Measurements from ENCODE around the gene NEXN.
"Not testable (repeated sequence)": the region's sequence is repeated elsewhere in the genome, so short reads cannot be mapped to it uniquely, and the experiment has no call there.

The NEXN gene

DNA sequence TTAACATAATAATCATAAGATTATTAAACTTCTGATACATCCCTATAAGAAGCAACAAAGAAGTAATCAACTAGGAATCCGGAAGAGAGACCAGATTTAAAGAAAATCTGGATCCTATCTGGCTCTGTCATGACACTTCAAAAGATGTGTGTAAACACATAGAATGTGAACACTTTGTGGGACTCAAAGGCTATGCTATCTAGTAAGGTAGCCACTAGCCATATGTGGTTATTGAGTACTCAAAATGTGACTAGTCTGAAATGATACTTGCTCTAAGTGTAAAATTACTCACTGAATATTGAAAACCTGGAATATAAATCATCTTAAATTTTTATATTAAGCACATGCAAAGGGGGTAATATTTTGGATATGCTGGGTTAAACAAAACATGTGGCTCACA is 81.8 kb downstream of the NEXN start:
- DNase-seq = no peak

DNA sequence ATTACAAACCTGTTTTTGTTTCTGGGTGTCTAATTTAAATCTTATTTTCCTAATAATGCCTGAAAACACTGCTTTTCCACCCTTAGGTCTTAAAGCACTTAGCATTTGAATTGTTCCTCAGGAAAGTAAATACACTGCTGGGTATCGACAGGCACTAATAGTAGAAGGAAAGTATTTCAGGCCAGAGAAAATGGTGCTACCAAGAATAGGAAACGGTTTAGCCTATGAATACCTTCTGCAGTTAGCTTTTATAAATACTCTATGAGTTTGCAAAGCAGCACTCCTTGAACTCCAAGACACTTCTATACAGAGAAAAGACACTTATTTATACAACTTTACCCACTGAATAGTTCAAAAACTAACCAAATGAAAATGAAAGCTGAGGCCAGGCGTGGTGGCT is 83.7 kb downstream of the NEXN start:
- DNase-seq = no peak

DNA sequence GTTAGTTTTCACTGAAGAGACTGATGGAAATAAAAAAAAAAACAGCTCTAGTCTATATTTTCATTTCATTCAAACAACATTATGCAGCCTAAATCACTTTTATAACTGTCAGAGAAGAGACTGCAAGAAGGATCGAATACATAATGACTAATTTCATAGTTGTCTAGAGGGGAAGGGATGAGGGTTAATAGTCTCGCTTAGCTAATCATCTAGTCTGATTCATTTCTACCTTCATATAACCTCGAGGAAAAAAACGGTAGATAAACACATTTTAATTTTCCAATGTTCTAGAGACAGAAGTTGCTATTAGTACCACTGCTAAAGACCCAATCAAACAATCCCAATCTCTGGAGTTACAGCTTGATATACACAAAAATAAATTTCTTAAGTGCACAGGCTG is 87.0 kb downstream of the NEXN start:
- DNase-seq = no peak

DNA sequence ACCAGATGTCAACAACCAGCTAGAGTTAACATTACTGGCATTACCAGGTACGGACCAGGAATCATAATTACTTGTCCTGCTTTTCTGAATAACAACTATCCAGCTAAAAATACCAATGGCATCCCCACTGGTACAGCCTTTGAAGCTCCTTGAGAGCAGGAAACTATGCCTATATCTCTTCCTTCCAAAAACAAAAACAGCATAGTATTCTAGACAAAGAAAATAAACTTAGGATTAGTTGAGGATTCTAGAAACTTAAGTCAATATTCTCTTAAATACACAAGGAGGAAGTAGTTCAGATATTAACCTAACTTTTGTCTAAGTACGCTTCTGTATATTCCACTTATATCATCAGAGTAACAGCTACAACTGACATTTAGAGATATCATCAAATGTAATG is 87.5 kb downstream of the NEXN start:
- DNase-seq = peak; percentile 30

DNA sequence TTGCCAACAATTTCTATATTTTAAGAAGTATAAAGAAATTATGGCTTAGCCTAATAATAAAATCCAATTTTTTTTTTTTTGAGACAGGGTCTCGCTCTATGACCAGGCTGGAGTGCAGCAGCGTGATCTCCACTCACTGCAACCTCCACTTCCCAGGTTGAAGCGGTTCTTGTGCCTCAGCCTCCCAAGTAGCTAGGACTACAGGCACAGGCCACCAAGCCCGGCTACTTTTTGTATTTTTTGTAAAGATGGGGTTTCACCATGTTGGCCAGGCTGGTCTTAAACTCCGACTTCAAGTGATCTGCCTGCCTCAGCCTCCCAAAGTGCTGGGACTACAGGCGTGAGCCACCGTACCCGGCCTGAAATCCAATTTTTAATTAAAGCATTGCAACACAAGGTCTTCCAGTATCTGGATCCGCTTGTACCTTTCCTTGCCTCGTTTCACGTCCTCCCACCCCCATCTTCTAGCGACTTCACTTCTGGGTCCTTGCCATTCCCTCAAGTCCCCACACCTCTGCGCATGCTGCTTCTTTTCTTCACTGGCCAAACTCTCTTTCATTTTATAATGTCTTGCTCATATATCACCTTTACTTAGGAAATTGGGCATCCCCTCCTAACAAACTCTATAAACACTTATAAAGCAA is 88.1 kb downstream of the NEXN start:
- DNase-seq = no peak

DNA sequence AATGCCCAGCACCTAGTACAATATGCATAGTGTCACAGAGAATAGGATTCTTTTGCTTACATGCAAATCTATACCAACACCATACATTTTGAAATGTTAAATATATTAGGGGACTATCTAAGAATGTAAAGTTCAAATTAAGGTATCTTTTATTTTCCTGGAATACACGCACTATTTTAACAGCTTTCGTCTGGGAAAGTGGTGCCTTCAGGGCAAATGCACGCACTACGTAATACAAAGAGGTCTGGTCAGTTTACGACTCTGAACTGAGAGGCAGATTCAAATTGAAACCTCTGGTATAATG is 89.5 kb downstream of the NEXN start:
- no peak for DNase-seq

DNA sequence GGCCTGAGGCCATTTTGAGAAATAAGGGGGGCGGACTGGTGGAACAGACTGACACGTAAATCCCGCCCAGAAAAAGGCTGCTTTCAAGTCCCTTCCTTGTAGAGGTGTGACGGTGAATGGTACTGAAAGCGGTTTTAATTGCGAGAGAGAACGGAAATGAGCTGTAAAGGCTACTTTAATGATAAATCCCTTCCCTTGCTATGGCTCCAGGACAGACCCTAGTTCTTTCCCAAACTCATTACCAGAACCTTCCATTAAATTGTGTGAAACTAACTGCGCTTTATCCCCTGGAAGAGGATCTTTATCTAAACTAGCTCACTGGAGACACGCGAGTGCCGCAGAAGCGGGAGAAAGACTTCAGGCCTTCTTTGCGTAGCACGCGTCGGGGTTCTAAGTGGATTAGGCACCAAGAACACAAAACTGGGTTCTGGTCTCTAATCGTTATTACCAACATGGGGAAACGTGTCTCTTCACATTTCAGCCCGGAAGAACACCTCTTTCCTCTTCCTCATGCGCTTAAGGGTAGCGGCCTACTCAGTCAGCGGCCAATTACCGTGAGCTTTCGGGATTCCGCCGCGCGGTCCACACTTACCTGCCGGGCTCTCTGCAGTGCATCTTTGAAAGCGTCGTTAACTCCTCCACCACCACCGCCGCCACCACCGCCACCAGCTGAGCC is 90.0 kb downstream of the NEXN start:
- peak; percentile 81 for DNase-seq

DNA sequence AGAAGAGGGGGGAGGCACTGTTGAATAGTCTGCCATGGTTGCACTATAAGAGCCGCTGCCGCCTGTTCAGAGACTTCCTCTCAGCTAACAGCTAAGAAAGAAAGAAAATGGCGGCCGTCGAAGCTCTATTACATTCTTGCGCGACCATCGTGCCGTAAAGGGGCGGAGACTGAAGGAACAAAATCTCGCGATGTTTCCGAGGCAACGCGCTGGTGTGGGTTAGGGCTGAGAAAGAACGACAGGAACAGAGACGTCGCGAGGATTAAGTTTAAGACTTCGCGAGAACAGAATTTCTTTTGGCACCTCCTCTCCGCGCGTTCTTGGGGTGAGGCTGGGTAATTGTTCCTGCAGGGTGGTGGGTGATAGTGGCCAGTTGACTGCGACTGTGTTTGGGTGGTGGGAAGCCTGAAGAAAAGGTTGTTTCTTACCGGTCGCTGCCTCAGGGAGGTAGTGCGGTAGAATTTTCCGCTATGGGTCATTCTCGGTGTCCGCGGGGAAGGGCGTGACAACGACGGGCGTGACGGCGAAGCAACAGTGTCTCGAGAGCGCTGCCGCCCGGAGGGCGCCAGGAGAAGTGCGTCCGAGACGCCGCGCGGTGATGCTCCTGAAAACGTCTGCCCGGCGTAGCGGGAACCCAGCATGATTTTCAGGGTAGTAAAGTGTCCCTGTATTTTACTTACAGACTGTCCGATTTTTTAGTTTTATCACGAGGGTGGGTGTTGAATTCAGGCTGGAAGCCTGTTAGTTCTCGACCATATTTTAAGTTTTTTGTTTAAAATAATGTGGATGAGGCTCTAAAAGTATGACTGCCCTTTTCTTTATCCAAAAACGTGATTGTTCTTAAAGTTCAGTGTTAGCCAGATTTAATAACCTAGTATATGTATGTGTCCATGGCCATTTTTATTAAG is 90.8 kb downstream of the NEXN start, which contains the start of gene FUBP1:
FUBP1 (minus strand) TSS at position 104 of the 908 bp plus-strand sequence; CDS start at position 36, 68 bp downstream.
- peak; percentile 95 for DNase-seq

DNA sequence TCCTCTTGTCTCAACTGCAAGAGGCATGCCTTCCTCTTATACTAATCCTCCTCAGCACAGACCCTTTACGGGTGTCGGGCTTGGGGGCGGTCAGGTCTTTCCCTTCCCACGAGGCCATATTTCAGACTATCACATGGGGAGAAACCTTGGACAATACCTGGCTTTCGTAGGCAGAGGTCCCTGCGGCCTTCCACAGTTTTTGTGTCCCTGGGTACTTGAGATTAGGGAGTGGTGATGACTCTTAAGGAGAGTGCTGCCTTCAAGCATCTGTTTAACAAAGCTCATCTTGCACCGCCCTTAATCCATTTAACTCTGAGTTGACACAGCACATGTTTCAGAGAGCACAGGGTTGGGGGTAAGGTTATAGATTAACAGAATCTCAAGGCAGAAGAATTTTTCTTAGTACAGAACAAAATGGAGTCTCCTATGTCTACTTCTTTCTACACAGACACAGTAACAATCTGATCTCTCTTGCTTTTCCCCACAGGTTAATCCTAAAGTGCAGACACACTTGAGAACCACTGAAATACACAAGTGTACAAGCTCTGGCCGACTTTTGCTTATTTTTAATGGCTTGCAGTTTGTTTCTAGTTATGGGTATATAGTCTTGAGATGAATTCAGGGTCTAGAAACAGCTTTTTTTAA is 95.0 kb downstream of the NEXN start:
- DNase-seq = not testable (repeated sequence)

DNA sequence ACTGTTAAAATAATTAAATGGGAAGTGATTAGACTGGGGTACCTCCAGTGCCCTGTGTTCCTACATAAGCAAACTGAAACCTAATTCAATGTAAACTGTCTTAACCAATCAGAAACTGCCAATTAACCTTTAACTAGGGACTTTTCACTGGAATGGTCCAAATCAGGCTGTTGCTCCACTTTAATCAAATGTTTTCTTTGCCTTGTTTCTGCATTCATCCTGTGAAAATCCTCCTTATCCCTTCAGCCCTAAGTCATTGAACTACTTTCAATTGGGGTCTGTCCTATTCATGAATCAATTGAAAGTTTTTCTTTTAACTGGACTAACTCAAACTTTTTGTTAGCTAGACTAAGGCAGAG is 95.6 kb downstream of the NEXN start:
- no peak for DNase-seq

DNA sequence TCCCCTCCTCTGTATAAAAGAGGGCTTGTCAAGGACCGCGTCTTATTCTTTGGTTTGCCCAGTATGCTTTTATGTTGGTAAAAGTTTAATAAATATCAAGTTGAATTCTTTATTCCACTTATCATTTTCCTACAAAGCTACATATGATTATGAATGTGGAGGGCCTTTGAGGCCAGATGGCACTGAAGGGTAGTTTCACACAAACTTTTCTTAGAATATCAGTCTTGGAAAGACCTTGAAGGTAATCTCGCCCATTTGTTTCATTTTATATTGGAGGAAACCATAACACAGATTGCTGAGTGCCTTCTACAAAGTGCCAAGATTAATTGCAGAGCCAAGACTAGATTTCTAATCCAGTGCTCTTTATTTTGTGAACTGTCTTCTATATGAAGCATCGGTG is 96.2 kb downstream of the NEXN start:
- DNase-seq = no peak

DNA sequence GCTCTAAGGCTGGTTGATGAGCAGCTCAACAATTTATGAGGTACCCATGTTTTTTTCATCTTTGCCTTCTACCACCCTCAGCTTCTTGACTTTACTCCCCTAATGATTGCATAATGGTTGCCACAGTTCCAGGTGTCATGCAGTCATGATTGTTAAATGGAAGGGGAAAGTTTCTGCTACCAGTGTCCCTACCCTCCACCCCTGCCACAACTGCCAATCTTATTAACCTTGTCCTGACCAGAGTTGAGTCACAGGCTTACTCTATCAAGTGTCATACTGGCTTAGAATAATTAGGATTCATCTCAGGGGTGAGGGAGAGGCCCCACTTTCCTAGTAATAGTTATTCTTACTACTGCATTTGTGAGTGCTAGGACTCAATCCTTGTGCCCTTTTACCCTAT is 98.4 kb downstream of the NEXN start:
- DNase-seq = no peak

DNA sequence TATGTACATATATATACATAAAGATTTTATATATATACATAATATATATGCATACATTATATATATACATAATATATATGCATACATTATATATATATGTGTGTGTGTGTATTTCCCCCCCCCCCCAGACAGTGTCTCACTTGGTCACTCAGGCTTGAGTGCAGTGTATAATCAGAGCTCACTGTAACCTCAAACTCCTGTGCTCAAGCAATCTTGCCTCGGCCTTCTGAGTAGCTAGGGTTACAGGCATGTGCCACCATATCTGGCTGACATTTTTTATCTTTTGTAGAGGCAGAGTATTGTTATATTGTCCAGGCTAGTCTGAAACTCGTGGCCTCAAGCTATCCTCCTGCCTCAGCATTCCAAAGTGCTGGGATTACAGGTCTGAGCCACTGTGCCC is 99.5 kb downstream of the NEXN start:
- DNase-seq = no peak

DNA sequence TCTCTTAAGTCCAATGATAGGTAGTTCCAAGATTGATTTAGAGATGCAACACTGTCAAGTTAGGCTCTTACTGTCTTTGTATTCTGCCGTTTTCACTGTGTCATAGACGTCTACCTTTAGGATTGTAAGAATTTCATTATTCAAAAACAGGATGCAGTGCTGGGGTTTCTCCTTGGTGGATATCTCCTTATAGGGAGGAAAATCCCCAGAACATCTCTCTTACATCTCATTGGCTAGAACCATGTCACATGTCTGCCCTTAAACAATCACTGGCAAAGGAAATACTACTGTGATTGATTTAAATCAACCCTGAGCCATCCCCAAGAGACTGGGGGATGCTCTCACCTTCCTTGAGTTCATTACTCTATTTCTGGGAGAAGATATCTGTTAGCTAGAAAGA is 101.3 kb downstream of the NEXN start:
- DNase-seq = no peak

DNA sequence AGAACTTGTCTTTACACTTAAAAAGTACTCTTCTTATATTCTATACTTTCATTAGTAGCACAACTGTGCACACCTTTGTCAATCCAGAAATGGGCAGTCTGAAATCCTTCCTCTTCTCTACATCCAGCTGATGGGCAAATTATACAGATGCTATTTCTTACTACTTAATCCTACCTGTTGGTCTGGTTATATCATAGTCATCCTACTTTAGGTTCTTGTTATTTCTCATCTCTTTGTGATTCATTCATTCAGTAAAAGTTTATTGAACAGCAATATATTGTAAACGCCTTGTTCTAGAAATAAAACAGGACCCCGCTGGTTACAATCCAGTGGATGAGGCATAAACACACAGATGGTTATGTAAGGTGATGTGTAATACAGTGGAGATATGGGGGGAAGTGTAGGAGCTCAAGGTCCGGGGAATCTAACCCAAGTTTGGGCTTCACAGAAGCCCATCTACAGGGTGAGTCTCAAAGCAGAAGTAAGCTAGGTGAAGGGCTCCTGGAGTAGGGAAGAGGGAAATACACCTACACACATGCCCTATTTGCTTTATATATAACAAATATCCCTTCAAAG is 102.3 kb downstream of the NEXN start:
- no peak for DNase-seq

DNA sequence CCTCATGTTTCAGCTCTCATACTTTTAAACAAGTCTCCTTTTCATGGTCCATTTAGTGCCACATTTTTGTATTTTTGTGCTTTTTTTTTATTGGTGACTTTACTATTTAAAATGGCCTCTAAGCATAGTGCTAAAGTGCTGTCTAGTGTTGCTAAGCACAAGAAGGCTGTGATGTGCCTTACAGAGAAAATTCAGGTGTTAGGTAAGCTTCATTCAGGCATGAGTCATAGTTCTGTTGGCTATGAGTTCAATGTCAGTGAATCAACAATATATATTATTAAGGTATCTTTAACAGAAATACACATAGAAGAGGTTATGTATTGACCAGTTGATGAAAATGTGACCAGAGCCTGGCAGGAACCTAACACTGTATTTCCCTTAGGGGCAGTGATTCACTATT is 103.2 kb downstream of the NEXN start:
- DNase-seq = no peak
